SH-SY5Y (cell line): ENCODE data around the gene DDX4.

Experiments
- GATA2 ChIP-seq: IDR thresholded peaks from 2 replicates; pipeline ENCODE4 v1.6.1; 2011; ENCODE audit warnings: mild to moderate bottlenecking, low read depth, low read length
- GATA3 ChIP-seq: IDR thresholded peaks from 2 replicates; pipeline ENCODE4 v1.6.1; 2011; ENCODE audit warnings: low read depth, mild to moderate bottlenecking, low read length, moderate library complexity

Gene DDX4

DNA sequence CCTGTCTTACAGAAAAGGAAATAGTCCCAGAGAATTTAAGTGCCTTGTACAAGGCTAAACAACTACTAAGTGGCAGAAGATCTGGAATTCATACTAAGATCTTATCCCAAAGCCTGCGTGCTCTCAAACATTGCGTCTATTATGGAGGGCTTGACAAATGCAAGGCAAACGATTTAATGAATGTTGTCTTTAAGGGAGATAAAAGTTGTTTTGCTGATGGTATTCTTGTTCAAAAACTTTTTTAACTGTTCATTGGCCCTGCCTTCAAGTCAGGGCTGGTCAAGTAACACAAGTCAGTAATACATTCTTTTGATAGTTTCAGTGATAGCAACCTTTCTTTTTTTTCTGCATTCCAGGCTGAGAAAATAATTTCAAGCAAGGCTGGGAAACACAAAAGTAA, 24.0 kb upstream of the DDX4 start:
- no peak for TF ChIP-seq GATA3
- TF ChIP-seq GATA2, result no peak

DNA sequence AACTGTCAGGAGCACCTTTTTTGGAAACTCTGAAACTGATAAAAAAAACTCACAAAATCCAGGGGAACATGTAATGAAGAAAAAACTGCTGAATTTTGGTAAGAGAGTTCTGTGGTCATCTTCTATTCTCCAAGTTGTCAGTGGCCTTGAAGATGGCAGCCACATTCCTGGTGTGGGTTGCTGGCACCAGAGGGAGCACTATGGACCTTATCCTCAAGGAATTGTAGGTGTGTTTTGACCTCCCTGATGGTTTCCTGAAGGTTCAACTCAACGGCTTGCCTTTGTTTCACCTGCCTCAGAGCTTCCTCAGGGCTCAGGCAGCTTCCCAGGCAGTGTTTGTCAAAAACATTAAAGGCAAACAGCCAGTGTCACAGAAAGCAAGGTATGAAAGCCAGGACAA, 23.5 kb upstream of the DDX4 start:
- TF ChIP-seq GATA3 (no peak), GATA2 (no peak)

DNA sequence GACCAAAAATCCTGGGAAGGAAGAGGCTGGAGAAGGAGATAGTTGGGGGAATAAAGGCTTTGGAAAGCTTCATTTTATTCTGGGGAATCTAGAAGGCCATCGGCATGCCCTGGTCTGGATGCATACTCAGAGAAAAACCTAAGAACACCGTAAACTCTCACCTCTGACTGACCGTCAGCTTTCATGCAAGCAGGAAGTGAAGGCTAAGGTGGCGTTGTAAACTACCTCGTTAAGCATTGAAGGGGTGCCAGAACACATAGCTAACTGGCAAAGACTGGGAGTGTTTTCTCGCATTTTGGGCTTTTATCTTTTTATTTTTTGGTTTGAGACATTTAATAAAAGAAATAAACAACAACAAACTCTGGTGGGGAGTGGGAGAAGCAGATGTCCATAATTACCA, 23.1 kb upstream of the DDX4 start:
- TF ChIP-seq GATA3, result no peak
- no peak for TF ChIP-seq GATA2

DNA sequence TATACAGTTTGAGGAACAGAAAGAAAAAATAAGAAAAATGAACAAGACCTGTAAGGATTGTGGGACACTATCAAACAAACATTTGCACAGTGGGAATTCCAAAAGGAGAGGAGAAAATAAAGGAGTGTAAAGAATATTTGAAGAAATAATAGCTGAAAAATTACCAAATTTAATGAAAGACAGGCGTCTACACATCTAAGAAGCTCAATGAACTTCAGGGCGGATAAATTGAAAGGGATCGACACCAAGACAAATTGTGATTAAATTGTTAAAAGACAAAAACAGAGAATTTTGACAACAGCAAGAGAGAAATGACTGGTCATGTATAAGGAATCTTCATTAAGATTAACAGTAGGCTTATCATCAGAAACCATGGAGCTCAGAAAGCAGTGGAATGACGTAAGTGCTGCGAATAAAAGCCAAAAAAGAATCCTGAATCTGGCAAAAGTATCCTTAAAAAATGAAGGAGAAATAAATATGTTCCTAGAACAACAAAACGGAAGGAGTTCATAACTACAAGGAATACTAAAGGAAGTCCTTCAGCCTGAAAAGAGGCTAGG, 22.3 kb upstream of the DDX4 start:
- no peak for TF ChIP-seq GATA2
- no peak for TF ChIP-seq GATA3

DNA sequence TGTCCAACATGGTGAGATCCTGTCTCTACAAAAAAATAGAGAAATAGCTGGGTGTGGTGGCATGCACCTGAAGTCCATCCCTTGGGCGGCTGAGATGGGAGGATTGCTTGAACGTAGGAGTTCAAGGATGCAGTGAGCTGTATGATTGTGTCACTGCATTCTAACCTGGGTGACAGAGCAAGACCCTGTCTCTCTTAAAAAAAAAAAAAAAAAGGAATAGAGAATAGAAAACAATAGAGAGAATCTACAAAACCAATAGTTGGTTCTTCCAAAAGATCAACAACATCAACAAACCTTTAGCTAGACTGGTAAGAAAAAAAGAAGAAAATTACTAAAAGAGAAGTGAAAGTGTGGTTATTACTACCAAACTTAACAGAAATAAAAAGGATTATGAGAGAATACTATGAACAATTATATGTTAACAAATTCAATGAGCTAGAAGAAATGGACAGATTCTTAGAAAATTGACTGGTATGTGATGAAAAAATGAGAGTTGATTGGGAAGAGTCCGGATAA, 17.6 kb upstream of the DDX4 start:
- TF ChIP-seq GATA2 (no peak), GATA3 (no peak)

DNA sequence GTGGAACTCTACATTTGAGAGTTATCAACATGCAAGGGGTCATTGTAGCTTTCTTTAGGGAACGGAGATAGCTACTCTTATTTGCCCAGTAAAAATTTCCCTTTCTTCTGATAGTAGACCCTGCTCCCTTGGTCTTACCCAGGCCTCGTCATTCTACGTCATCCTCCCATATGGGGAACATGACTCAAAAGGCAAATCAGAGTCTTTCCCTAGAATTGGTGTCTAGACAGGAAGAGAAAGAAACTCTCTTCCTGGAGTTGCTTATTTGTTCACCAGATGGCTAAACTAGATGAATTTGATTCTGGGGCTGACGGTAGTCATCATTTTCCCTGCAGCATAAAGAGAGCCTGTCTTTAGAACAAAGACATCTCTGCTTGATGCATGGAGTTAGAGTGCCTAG, 13.6 kb upstream of the DDX4 start:
- TF ChIP-seq GATA2 (no peak), GATA3 (no peak)

DNA sequence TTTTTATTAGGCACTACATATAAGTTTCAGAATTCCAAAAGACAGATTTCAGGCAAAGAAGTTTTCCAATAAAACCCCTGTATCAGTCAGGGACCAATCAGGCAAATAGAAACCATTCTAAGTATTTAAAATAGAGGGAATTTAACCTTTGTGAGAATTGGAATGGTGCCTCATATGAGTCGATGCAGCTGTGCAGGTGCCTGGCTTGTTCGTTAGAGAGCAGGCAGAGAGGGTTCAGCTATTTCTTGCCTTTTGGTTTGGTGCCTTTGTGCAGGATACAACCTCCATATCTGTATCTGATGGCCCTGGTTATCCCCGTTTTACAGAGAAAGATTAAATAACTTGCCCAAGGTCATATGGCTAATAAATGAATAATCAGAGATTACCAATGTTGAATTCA, 6.0 kb upstream of the DDX4 start:
- TF ChIP-seq GATA2, result no peak
- TF ChIP-seq GATA3, result no peak

DNA sequence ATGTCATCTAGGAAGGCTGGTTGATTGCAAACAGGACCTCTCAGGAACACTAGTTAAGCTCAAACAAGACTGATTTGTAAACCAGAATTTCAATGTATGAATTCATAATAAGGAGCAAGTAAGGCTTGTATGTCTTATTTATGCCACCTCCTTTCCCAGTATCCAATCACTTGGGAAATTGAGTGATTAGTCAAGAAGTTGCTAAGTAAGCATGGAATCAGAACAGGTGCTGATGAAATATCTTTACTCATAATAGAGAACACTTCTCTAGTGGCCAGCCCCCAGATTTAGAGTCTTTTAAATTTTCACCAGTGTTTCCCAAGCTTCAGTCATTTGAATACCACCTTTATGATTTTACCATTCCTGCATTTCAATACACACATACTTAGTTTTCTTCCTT, 5.3 kb upstream of the DDX4 start:
- no peak for TF ChIP-seq GATA2
- no peak for TF ChIP-seq GATA3

DNA sequence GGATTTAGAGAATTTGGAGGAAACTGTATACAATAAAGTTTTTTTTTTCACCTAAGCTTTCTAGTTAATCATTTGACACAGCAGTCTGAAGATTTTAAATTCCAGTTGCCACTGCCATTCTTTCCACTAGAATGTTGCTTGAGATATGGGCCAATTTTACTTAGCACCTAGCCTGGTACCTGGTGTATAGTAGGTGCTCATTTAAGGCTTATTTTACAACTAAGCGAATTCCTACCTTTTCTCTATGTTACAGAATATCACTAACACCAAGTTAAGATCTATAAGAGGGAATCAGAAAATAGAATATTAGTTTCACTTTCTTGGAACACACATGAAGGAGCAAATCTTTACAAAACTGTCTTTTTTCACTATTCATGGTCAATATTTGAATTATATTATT, 3.2 kb upstream of the DDX4 start:
- TF ChIP-seq GATA3 (no peak), GATA2 (no peak)

DNA sequence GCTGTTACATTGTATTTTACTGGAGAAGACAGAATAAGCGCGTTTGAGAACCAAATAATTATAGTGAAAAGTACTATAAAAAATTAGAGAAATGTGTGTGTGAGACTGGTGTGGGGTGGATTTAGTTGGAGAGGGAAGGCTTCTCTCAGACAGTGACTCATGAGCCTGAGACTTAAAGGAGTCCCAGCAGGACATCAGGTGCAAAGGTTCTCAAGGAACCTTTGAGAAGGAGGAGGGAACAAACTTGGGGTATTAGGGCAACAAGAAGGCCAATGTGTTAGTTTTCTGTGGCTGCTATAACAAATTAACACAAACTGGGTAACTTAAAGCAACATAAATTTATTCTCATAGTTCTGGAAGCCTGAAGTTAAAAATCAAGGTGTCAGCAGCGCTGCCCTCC, 4.9 kb downstream of the DDX4 start:
- TF ChIP-seq GATA2 (no peak), GATA3 (no peak)

DNA sequence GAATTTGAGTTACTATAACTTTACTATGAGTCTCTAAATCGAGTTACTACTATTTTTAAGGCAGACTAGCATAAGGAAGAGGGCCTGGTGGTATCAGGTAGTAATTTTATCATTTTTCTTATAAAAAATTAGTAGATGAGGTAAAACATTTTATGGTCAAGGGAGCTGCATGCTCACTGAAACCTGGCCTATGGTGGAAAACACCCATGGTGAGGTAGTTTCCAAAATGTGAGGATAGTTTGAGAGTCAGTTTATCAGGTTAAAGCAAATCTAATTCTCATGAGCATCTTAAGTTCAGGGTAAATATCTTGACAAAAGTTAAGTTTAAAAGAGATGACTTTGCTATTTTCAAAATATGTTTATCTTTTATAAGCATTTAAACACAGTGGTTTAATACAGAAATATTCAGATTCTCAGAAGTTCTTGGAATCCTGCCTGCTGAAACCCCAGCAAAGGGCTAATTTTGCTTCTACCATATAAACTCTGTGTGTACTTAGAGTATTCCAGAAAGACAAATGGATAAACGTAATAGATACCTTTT, 10.0 kb downstream of the DDX4 start:
- TF ChIP-seq GATA3 (no peak), GATA2 (no peak)

DNA sequence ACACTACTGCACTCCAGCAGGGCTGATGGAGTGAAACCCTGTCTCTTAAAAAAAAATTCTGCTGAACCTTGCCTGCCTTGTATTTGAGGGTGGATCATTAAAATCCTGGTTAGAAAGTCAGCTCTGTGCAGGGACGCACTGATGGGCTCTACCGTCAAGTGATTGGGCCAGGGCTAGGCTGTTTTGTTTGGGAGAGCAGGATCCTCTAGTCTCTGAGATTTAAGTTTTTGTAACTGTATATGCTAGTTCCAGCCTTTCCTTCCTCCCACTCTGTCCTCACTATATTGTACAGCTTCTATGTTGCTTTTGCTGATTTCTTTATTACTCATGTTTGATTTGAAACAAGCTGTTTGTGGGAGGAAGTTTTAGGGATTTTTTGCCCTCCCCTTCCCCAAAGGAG, 11.5 kb downstream of the DDX4 start:
- TF ChIP-seq GATA2 (no peak), GATA3 (no peak)

DNA sequence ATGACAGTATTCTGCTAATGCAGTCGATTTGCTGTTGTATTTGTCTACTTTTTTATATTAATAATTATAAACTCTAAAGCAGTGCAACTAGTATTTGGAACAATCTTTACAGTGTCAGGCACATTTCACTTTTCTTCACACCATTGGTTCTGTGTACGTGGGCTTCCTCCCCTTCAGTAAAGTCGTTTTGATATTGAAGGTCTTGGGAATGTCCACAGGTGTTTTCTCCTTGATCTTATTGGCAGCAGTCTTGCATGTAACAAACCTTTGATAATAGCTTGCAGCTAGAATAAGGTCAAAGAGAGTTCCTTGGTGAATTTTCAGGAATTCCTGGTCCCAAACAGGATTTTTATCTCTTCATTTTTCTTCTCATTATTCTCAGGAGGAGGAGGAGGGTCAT, 12.2 kb downstream of the DDX4 start:
- TF ChIP-seq GATA3 (no peak), GATA2 (no peak)

DNA sequence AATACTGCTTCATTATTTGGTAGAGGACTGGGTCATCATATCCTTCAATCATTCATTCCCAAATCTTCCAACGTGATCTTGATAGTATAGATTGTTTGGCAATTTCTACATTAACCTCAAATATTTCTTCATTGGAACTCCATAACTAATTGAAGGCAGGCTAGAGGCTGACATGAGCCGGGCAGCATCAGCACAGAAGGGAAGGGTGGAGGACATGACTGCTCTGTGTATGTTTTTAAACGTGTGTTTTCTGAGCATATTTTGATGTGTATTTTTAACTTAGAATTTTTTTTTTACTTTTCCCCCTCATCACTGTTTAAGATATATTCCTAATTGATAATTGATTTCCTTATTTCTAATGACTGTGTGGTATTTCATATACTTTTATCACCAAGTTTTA, 12.6 kb downstream of the DDX4 start:
- TF ChIP-seq GATA3 (no peak), GATA2 (no peak)

DNA sequence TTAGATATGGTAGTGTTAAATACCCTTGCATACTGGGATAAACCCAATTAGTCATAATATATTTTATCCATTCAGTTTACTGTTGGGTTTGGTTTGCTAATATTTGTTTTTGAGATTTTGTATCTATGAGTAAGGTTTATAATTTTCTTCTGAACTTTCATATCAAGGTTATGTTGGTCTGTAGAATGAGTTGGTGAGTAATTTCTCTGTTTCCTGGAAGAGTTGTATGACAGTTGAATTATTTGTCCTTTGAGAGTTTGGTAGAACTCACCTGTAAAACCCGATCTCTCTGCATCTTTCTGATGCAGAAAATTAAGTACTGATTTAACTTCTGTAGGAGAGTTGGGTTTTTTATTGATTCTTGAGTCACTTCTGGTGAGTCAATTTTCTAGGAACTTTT, 20.4 kb downstream of the DDX4 start:
- no peak for TF ChIP-seq GATA2
- TF ChIP-seq GATA3, result no peak

DNA sequence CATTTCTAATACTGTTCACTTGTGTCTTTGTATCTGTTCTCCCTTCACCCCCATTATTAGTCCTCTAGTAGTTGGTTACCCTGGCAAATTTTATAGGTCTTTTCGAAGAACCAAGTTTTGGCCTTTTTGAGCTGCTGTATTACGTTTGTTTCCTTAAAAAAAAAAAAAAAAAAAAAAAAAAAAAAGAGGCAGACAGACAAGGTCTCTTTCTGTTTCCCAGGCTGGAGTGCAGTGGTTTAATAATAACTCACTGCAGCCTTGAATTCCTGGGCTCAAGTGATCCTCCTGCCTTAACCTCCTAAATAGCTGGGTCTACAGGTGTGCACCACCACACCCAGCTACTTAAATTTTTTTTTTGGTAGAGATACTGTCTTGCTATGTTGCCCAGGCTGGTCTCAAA, 20.9 kb downstream of the DDX4 start:
- no peak for TF ChIP-seq GATA2
- TF ChIP-seq GATA3, result no peak
